Measurements from ENCODE around the gene HIKESHI.
"Not testable (repeated sequence)": the region's sequence is repeated elsewhere in the genome, so short reads cannot be mapped to it uniquely, and the experiment has no call there.

HIKESHI gene

GRCh38 chr11:86302092-86302793, at the start of gene HIKESHI:
Gene HIKESHI (plus strand): TSS chr11:86302240. CDS start chr11:86302449, 209 bp downstream.
- peak; percentile 77 to 90 for DNase-seq (ENCODE audit: low read depth in 2 of 2)

DNA sequence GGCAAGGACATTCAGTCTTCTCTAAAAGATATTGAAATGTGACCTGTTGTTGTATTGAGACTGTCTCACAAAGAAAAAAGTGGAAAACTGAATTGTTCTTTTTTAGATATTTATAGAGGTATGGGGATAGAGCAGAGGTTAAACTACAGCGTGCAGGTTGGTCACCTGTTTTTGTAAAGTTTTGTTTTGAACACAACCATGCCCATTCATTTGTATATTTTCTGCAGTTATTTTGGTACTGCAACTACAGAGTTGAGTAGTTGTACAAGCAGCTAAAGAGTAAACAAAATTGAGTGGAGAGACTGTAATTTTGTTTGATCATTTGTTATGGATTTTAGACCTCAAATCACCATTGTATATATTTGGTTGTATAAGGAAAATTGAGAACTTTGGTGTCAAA, 46.1 kb upstream of the HIKESHI start:
- no peak for DNase-seq (ENCODE audit: low read depth in 2 of 2)

DNA sequence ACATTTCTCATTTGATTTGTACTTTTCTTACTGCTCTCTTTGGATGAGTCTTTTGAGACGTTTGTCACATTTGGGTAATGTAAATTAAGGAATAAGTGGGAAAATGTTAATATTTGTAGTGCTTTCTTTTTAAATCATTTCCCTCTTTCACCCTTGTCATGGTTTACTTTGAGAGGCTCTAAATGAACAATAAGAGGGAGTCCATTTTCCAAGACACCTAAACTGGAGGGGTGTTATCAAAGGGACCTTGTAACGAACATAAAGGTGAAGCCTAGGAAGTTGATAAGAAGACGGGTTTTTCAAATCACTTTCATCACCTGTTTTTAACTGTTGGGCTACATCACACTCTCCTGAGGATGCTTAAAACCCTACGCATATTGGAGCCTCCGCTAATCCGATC, 45.4 kb upstream of the HIKESHI start:
- DNase-seq (ENCODE audit: low read depth in 2 of 2), result no peak

DNA sequence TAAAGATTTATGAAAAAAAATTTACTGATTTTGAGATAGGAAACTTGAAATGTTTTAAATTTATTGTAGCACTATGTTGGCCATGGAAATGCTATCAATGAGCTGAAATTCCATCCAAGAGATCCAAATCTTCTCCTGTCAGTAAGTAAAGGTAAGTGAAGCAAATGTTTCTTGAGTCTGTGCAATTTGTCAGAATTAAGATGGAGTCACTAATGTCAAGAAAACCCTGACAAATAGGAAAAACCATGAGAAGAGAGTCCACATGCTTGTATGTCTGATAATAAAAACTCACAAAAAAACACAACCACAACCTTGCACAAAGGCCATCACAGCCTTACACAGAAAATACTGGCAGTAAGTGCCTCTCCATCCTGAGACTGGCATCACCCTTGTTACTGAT, 44.6 kb upstream of the HIKESHI start:
- DNase-seq (ENCODE audit: low read depth in 2 of 2), result no peak

DNA sequence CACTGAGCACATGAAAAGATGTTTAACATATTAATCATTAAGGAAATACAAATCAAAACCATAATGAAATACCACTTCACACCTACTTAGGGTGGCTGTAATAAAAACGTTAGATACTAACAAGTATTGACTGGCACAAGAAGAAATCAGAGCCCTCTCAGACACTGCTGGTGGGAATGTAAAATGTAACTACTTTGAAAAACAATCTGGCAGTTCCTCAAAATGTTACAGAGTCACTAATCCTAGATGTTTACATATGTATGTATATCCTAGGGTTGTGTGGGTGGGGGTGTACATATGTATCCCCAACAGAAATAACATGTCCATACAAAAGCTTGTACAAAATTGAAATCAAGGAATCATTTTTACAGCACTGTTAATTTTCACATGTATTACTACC, 42.3 kb upstream of the HIKESHI start:
- DNase-seq (ENCODE audit: low read depth in 2 of 2), result no peak

- DNase-seq (ENCODE audit: low read depth in 2 of 2), result no peak
Observed at GRCh38 chr11:86261328-86261727, 40.7 kb upstream of the HIKESHI start.

DNA sequence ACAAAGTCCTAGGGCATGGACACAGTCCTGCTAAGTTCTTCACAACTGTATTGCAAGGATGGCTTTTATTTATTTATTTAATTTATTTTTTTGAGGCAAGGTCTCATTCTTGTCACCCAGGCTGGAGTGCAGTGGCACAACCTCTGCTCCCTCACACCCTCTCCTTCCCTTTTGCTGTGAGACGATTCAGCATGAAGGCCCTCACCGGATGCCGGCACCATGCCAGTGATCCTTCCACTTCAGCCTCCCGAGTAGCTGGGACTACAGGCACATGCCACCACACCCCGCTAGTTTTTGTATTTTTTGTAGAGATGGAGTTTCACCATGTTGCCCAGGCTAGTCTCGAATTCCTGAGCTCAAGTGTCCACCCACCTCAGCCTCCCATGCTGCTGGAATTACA, 39.7 kb upstream of the HIKESHI start:
- DNase-seq (ENCODE audit: low read depth in 2 of 2), result no peak

GRCh38 chr11:86264649-86265048, 37.4 kb upstream of the HIKESHI start:
- no peak for DNase-seq (ENCODE audit: low read depth in 2 of 2)

DNA sequence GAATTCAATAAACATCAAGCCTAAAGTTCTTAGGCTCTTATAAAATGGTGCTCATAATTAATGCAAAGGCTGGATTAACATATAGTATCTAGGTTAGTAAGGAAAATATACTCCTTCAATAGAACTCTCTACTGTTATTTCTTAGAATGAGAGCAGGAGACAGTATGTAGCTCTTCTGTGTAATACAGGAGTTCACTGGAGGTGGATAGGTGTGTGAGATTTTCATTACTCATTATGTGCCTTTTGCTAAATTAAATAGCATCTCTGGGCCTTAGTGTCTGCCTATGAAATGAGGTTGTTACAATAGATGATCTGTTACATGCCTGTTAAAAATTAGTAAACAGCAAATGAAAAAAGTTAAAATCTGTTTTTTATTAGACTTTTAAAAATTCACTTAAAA, 36.8 kb upstream of the HIKESHI start:
- no peak for DNase-seq (ENCODE audit: low read depth in 2 of 2)

- no peak for DNase-seq (ENCODE audit: low read depth in 2 of 2)
Observed at GRCh38 chr11:86269645-86270044, 32.4 kb upstream of the HIKESHI start.

DNA sequence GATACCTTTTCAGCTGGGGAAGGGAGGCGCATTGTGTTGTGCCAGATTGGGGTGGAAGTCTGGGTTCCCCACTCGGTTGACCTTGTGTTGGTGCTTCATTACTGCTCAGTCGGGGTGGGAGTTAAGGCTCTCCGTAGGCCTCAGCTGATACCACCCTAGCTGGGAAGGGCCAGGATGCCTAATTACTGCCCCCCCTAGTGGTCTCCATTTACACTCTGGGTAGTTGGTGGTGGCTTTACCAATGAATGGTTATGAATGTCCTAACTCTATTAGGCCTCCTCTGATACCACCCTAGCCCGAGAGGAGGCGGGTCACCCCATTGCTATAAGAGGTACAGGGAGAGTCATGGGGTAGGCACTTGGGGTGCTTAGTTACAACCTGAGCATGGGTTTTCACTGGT, 27.5 kb upstream of the HIKESHI start:
- DNase-seq (ENCODE audit: low read depth in 2 of 2), result no peak

DNA sequence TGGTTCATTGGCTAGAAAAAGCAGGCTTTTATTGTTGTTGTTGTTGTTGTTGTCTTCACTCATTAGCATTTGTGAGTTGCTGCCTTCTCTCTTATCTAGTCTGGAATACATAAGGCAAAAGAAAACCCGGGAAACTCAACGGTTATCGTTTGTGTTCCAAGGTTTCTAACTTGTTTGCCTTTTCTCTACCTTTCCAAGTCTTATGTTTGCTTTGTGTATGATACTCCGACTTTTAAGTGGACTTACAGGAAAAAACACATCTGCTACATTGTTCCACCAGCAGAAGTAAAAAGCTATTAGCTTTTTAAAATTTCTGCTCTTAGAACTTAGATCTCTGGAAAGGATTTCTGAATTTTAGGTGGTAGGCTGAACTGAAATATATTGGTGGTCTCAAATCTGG, 27.0 kb upstream of the HIKESHI start:
- DNase-seq (ENCODE audit: low read depth in 2 of 2), result no peak

GRCh38 chr11:86275493-86276370, 26.3 kb upstream of the HIKESHI start:
- no peak for DNase-seq (ENCODE audit: low read depth in 2 of 2)

DNA sequence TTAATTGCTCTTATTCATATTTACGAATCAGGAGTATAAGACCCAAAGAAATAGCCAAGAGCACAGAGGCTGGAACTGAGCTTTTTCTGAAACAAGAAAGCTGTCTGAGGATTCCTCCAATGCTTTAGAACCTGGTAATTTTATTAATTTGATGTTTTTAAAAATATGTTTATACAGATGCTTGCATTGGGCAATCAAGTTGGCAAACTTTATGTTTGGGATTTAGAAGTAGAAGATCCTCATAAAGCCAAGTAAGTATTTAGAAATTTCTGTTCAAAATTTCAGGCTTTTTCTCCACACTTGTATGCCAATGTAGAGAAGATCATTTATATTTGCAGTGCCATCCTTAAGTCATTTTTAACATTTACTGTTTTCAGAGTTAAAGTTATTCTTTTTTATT, 24.3 kb upstream of the HIKESHI start:
- no peak for DNase-seq (ENCODE audit: low read depth in 2 of 2)

GRCh38 chr11:86278226-86278625, 23.8 kb upstream of the HIKESHI start:
- DNase-seq (ENCODE audit: low read depth in 2 of 2), result no peak

GRCh38 chr11:86279747-86280146, 22.3 kb upstream of the HIKESHI start:
- DNase-seq (ENCODE audit: low read depth in 2 of 2), result no peak

GRCh38 chr11:86287468-86287796, 14.6 kb upstream of the HIKESHI start:
- no peak for DNase-seq (ENCODE audit: low read depth in 2 of 2)

DNA sequence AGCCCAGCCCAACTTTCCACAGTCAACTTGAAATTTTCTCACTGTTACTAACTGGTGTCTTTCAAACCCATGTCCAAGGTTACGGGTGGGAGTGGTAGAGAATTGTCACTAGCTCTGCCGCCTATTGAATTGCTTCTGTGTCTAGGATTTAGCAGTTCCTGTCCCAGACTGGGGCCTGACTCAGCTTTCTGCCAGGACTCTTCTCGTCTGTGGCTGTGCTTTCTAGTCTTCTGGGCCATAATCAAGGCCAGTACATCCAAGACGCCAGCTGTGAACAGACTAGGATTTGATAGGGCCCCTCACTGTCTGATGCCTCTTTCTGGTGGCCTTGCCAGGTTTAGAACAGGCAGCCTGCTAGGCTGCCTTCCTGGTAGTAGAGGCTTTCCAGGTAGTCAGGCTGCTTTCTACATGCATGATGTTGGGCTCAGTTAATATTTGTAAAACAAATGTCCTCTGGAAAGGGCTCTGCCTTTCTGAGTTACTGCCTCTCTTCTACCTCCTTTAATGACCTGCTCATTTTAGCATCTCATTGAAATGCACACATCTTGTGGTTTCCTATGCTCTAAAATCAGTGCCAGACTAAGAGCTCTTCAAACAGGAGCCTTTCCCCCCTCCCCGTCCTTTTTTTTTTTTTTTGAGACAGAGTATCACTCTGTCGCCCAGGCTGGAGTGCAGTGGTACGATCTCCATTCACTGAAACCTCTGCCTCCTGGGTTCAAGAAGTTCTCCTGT, 13.1 kb upstream of the HIKESHI start:
- DNase-seq (ENCODE audit: low read depth in 2 of 2), result no peak

DNA sequence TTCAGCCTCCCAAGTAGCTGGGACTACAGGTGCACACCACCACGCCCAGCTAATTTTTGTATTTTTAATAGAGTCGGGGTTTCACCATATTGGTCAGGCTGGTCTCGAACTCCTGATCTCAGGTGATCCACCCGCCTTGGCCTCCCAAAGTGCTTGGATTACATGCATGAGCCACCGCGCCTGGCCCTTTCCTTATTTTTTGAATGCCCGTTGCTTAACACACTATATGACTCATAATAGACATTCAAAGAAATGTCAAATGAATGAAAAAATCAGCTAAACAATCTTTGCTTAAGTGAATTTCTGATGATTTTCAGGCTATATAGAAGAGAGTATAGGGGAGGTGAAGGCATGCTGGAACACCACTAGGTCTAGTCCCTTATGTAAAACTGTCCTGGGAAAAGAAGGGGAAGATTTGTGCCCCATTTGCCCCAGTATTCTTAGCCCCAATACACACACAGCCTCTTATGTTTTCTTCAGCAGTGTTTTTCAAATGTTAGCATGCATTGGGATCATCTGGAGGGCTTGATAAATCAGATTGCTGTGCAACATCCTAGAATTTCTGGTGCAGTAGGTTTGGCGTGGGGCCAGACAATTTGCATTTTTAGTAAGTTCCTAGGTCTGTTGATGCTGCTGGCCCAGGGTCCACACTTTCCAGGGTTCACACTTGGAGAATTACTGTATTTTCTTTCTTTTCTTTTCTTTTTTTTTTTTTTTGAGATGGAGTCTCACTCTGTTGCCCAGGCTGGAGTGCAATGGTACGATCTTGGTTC, 12.3 kb upstream of the HIKESHI start:
- not testable (repeated sequence) for DNase-seq (ENCODE audit: low read depth in 2 of 2)

- peak; percentile 14 to 32 for DNase-seq (ENCODE audit: low read depth in 2 of 2)
Observed at GRCh38 chr11:86291466-86292262, 10.4 kb upstream of the HIKESHI start.
